ENCODE results near the gene ADGRG3.
"Not testable (repeated sequence)": the region's sequence is repeated elsewhere in the genome, so short reads cannot be mapped to it uniquely, and the experiment has no call there.

The ADGRG3 gene

DNA sequence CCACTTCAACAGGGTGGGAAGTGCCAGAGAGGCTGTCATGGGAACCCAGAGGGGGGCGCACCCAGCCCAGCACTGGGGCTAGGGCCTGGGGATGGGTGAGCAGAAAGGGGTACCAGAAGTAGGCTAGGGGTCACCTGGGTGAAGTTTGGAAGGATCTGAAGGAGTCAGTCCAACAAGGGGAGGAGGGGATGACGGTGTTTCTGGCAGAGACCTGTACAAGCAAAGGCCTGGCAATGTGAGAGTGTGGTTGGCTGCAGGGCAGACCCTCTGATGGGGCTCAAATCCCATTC is 54.0 kb downstream of the ADGRG3 start:
- DNase-seq: no peak

DNA sequence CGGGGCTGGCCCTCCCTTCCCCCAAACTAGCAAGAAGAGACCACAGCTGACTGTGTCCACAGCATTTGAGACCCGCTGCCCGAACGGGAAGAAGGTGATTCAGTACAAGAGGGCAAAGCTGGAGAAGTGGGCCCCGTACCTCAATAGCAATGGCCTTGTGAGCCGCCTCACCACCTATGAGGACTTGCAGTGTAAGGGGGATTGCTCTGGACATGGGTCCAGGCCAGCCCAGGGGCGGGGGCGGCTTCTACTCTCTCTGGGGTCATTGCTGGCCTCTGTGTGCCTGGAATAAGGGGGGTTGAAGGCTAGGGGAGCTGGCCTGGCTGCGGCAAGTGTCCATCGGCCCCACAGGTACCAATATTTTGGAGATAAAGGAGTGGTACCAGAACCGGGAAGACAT is 54.5 kb downstream of the ADGRG3 start:
- DNase-seq: no peak

DNA sequence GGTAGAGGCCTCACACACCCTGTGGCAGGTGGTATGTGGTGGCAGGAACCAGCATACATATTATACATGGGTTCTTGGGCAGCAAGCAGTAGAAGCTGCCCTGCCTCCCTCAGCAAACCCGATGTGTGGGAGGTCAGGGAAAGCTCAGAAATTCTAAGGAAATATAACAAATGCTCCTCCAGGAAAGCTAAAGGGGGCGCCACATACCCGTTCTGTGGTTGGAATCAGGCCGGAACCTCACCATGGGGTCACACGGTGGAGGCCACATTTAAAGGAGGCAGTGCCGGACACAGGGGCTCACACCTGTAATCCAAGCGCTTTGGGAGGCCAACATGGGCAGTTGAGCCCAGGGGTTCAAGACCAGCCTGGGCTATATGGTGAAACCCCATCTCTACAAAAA is 55.1 kb downstream of the ADGRG3 start:
- DNase-seq: peak; percentile 1

DNA sequence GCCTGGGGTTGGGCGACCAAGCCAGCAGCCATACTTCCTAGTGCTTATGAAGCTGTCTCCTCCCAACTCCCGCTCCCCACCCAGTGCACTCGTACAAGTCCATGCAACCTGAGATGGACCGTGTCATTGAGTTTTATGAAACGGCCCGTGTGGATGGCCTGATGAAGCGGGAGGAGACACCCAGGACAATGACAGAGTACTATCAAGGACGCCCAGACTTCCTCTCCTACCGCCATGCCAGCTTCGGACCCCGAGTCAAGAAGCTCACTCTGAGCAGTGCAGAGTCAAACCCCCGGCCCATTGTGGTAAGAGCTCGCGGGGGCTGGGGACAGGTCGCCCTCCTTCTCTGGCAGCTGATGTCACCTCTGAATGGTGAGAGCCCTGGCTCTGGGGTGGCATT is 56.4 kb downstream of the ADGRG3 start:
- DNase-seq: no peak

DNA sequence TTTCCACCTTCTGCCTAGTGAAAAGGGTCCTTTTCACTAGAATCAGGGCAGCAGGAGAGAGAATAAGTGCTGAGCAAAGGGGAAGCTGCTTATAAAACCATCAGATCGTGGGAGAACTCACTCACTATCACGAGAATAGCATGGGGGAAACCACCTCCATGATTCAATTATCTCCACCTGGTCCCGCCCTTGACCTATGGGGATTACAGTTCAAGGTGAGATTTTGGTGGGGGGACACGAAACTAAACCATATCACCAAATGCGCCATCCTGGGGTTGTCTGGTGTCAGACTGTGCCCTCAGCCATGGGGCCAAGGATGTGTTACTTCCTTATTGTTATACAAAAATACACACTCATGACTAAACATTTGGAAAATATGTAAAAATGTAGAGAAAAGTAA is 57.0 kb downstream of the ADGRG3 start:
- DNase-seq: no peak

DNA sequence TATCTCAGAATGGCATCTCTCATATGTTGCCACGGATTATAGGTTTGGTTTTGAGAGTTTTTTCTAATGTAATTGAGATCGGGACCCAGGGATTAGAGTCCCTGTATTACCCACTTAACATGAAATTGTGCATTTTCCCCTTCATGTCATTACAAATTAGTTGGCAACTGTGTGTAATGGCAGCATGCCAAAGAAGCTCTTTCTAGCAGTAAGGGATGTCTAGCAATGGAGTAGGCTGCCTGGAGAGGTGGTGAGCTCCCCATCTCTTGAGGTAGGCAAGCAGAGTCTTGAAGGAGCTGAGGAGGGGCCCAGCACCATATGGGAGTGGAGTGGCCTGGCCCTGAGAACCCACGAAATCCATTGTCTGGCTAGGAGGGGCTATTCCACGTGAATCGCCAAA is 57.4 kb downstream of the ADGRG3 start:
- peak; percentile 28 for DNase-seq

DNA sequence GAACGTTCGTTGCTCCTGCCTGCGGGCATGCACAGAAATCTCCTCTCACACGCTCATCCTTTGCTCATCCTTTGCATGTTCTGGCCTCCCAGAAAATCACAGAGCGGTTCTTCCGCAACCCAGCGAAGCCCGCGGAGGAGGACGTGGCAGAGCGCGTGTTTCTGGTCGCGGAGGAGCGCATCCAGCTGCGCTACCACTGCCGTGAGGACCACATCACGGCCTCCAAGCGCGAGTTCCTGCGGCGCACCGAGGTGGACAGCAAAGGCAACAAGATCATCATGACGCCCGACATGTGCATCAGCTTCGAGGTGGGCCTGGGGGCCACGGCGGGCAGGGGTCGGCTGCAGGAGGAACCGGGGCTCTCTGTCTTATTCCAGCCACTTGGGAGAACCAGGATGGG is 57.9 kb downstream of the ADGRG3 start:
- DNase-seq: no peak

DNA sequence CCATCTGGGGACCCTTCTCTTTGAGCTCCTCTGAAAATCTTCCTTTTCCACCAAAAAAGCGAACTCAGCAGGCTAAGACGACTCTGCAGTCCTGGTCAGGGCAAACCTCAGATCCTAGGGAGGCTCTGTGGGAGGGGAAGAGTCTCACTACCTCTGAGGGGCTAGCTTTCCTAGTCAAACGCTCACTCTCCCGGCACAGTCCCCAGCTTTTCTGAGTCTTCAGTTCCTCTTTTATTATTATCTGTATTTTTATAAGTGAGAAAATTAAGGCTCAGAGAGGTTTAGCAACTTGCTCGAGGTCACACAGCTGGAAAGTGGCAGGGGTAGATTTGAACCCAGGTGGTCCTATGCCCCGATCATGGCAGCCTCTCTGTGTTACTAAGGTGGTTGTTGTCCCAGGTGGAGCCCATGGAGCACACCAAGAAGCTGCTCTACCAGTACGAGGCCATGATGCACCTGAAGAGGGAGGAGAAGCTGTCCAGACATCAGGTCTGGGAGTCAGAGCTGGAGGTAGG is 58.4 kb downstream of the ADGRG3 start:
- DNase-seq: no peak

DNA sequence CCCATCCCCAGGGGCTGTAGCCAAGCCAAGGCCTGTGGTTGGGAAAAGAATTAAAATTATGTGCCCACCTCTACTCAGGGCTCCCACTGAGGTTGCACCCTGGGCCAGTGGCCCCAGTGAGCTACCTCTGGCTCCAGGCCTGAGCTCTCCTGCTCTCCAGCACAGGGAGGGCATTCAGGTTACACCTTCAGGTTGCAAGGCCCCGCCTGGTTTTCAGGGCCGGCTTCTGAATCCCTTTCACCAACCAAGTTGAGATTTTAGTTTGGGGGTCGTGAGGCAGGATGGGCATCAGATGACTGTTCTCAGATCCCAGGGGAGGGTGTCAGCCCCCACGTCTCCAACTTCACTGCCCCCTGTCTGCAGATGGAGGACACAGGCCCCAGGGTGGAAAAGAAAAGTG is 59.5 kb downstream of the ADGRG3 start:
- DNase-seq: no peak

DNA sequence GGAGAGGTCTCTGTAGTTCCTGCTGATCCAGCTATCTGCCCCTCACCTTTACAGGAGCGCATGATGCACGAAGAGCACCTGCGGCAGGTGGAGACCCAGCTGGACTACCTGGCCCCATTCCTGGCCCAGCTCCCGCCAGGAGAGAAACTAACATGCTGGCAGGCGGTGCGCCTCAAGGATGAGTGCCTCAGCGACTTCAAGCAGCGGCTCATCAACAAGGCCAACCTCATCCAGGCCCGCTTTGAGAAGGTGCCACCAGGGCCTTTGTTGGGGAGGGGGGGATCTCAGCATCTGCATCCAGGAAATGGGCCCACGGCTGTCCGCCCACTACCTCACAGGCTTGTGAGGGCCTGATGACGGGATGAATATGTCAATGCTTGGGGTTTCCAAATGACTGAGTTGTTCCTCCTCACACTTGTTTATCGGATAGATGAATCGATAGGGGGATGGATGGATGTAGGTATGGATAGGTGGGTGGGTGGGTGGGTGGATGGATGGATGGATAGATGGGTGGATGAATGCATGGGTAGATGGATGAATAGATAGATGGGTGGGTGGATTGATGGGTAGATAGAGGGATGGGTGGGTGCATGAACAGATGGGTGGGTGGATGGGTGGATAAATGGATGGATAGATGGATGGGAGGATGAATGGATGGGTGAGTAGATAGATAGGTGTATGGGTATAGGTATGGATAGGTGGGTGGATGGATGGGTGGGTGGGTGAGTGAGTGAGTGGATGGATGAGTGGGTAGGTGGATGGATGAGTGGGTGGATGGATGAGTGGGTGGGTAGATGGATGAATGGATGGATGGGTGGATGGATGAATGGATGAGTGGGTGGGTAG is 60.5 kb downstream of the ADGRG3 start:
- no peak for DNase-seq

DNA sequence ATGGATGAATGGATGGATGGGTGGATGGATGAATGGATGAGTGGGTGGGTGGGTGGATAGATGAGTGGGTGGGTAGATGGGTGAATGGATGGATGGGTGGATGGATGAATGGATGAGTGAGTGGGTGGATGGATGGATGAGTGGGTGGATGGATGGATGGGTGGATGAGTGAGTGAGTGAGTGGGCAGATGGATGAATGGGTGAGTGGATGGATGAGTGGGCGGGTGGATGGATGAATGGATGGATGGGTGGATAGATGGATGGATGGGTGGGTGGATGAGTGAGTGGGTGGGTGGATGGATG is 61.0 kb downstream of the ADGRG3 start:
- DNase-seq: no peak

DNA sequence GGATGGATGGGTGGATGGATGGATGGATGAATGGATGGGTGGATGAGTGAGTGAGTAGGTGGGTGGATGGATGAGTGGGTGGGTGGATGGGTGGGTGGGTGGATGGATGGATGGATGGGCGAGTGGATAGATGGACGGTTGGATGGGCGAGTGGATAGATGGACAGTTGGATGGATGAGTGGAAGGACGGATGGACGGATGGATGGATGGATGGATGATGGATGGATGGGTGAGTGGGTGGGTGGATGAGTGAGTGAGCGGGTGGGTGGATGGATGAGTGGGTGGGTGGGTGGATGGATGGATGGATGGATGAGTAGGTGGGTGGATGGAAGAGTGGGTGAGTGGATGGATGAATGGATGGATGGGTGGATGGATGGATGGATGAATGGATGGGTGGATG is 61.7 kb downstream of the ADGRG3 start:
- DNase-seq: not testable (repeated sequence)

DNA sequence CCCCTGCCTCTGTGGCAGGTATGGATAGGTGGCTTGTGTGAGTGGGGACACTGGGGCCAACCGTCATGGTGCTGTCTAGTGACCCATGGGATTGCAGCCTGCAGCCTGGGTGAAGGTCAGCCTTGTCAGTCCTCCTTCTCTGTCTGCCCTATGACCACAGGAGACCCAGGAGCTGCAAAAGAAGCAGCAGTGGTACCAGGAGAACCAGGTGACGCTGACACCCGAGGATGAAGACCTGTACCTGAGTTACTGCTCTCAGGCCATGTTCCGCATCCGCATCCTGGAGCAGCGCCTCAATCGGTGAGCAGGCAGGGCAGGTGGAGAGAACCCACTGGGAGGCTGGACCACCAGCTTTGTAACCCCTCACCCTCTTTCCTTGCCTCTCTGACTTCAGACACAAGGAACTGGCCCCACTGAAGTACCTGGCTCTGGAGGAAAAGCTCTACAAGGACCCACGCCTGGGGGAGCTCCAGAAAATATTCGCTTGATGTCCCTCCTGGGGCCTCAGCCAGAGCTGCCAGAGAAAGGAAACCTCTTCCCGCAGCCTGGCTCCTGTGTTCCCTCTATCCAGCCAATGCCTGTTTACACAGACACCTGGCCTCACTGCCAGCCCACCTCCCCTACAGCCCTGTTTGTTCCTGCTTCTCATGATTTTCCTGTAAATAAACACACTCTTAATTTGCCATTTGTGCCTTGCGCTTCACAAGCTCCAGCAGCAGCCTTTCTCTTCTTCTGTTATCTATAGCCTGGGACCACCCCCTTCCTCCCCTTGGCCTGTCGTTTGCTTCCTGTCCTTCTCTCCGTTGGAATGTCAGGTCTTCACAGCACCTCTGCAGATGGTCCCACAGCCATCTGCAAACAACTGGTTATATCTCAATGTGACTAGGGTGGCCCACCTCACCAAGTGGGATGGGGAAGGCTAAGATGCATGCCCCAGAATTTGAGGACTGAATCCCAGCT is 62.9 kb downstream of the ADGRG3 start:
- DNase-seq: no peak

DNA sequence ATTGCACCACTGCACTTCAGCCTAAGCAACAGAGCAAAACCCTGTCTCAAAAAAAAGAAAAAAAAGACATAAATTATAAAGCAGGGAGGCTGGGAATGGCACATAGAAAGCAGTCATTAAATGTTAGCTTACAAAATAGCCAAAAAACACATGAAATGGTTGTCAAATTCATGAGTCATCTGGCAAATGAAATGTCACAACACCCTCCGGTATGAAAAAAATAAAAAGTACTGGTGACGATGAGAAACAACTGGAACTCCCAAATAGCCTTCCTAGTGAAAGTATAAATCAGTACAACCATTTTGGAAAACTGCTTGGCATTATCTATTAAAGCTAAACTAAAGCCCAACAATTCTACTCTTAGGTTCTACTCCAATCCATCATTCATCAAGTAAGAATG is 63.9 kb downstream of the ADGRG3 start:
- DNase-seq: no peak

DNA sequence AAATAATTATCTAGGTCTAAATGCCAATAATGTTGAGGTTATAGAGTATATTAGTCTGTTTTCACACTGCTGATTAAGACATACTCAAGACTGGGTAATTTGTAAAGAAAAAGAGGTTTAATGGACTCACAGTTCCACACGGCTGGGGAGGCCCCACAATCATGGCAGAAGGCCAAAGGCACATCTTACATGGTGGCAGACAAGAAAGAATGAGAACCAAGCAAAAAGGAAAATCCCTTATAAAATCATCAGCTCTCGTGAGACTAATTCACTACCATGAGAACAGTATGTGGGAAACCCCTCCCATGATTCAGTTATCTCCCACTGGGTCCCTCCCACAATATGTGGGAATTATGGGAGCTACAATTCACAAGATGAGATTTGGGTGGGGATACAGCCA is 64.6 kb downstream of the ADGRG3 start:
- no peak for DNase-seq

DNA sequence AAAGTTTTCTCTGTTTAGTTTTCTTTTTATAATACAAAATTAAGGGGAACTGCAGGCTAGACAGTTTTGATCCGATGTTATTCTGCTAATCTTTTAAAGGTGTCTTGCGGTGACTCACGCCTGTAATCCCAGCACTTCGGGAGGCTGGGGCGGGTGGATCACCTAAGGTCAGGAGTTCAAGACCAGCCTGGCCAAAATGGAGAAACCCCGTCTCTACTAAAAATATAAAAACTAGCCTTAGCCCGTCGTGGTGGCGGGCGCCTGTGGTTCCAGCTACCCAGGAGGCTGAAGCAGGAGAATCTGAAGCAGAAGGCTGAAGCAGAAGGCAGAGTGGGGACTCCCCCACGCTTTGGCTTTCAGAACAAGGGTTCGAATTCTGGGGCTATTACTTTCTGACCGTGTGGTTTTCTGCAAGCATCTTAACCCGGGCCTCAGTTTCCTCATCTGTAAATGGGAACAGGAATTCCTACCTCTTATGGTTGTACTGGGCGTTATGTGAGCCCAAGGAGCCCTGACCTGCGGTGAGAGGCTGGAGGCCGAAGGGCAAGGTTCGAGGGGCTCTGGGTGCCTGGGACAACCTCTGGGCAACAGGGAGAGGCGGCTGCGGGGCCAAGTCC is 66.3 kb downstream of the ADGRG3 start:
- no peak for DNase-seq

DNA sequence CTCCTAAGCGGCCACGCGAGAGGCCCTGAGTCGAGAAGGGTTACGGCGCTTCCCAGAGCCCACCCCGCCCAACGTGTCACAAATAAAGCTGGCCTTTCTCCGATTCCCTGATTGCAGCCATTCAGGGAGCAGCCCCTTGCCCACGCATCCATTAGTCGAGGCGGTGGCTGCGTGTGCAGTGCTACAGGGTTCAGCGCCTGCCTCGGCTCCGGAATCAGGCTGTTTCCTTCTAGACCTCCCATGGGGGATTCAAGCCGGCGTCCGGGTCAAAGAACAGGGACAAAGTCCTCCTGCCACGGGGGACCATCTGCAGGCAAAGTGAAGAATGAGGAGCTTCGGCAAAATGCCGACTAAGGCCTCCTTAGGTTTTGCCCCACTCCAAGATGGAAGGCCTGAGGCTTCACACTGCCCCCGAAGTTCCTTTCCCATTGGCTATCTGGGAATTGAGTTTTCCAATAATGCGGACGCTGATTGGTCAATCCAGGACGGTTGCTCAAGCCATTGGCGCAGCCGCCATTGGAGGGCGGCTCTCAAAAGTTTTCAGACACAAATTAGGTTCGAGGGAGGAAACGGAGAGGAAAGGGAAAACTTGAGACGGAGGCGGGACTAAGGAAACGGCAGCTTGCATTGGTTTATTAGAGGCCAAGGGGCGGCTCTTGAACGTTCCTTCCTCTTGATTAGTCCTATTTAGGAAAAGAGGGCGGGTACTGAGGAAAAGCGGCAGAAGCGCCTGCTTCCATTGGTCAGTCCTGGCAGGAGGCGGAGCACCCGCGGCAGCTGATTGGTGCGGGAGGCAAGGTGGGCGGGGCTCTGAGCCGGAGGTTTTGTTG is 67.0 kb downstream of the ADGRG3 start:
- DNase-seq: peak; percentile 99

DNA sequence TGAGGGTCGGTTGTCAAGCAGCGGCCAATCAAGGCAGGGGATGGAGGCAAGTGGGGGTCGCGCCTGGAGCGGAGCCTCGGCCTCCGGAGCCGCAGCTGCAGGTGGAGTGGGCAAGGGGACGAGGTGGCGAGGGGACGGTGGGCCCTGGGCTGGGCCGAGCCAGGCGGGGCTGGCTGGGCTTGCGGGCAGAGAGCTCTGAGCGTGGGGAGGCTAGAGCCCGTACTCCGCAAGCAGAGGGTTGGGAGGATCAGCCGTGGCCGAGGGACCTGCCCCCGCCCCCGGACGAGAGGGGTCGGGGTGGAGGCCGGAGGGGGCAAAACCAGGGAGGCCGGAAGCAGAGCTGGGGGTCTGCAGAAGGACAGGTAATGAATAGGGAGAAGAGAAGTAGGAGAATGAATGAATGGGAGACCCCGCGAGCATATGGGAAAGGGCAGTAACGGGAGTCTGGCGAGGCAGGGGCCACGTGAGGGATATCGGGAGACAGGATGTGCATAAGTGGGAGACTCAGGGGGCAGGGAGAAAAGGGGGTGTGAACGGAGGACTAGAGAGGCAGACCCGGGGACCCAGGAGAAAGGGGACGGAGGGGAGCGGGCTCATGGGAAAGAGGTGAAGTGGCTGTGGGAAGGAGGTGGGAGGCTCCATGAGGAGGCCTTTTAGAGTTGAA is 67.8 kb downstream of the ADGRG3 start, which contains the start of gene KATNB1:
TSS of gene KATNB1 (plus strand) at position 16 of the 664 bp plus-strand sequence. CDS start 1,474 bp downstream, outside the sequence.
- peak; percentile 35 for DNase-seq

DNA sequence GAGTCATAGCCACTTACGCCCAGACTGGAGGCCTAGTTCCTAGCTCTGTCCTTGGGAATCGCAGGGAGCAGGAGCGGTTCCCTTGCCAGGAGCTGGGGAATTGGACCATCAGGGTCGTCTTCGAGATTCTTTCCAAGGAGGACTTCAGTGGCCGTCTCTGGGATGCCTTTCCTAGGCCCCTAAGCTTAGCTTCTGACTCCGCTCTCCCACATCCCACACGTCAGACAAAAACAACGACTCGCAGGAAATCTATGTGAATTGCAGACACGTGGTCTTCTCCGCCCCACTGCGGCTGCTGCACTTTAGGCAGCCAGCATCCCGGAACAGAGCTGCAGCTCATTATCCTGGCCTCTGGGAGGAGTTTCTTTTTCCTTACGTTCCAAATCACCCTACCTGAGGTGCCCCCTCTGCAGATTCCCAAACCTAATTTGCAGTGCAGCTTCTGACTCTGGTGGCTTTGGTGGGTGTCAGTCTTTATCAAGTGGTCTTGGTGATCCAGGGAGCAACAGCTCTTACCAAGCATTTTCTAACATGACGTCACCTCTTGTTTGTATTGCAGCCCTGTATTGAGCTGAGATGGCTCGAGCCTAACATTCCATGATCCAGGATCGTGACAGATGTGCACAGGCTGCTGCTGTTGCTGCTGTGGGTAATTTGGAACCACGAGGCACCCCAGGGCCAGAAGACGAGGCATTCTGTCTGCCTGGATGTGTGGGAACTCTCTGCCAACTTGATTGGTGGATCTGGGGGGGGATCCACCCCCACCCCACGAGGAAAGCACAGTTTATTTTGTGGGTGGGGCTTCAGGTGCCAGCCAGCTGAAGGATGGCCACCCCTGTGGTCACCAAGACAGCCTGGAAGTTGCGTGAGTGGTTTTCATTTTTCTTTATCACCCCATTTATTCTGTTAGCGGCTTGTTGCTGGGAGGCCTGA is 68.6 kb downstream of the ADGRG3 start:
- DNase-seq: peak; percentile 59

DNA sequence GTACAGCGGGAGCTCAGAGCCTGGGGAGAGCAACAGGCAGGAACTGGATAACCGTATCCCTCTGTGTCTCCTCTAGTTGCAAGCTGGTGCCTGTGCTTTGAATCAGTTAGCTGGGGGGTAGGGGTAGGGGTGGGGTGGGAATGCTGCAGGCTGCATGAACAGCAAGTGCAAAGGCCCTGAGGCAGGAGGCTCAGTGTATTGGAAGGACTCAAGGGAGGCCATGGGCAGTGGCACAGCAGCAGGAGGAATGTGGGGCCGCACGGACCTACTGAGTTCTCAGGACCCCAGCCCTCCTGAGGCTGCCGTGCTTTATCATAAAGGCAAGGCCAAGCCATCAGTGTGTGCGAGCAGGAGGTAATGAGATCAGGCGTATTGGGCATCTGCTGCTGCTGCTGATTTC is 70.7 kb downstream of the ADGRG3 start:
- no peak for DNase-seq

Data from NCI-H69 (cell line).